ENCODE data around the gene NPIPA5.
"Not testable (repeated sequence)": the region's sequence is repeated elsewhere in the genome, so short reads cannot be mapped to it uniquely, and the experiment has no call there.

The NPIPA5 gene

GRCh38 chr16:15389916-15390315 lies 11.8 kb upstream of the NPIPA5 start:
- DNase-seq: not testable (repeated sequence)

DNA sequence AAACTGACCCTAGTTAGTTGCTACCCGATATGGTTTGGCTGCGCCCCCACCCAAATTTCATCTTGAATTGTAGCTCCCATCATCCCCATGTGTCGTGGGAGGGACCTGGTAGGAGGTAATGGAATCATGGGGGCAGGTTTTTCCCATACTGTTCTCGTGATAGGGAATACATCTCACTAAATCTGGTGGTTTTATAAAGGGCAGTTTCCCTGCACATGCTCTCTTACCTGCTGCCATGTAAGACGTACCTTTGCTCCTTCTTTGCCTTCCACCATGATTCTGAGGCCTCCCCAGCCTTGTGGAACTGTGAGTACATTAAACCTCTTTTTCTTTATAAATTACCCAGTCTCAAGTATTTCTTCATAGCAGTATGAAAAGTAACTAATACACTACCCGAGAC lies 10.0 kb upstream of the NPIPA5 start:
- DNase-seq: not testable (repeated sequence)

- DNase-seq: not testable (repeated sequence)
Observed at GRCh38 chr16:15382810-15383209, 4.7 kb upstream of the NPIPA5 start.

DNA sequence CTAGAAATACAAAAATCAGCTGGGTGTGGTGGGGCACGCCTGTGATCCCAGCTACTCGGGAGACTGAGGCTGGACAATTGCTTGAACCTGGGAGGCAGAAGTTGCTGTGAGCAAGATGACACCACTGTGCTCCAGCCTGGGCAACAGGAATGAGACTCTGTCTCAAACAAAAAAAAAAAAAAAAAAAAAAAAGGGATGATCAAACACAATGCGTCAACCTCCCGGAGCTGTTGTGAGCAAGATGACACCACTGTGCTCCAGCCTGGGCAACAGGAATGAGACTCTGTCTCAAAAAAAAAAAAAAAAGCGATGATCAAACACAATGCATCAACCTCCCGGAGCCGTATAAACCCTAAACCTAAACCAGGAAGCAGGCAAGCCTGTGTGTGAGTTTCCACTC lies 20.6 kb downstream of the NPIPA5 start:
- DNase-seq: not testable (repeated sequence)

GRCh38 chr16:15354846-15355245 lies 23.2 kb downstream of the NPIPA5 start:
- not testable (repeated sequence) for DNase-seq

- DNase-seq: not testable (repeated sequence)
Observed at GRCh38 chr16:15352852-15353251, 25.2 kb downstream of the NPIPA5 start.

GRCh38 chr16:15351745-15352144 lies 26.3 kb downstream of the NPIPA5 start:
- DNase-seq: not testable (repeated sequence)

- DNase-seq: not testable (repeated sequence)
Observed at GRCh38 chr16:15351251-15351650, 26.8 kb downstream of the NPIPA5 start.

- DNase-seq: not testable (repeated sequence)
Observed at GRCh38 chr16:15348721-15349120, 29.4 kb downstream of the NPIPA5 start.

DNA sequence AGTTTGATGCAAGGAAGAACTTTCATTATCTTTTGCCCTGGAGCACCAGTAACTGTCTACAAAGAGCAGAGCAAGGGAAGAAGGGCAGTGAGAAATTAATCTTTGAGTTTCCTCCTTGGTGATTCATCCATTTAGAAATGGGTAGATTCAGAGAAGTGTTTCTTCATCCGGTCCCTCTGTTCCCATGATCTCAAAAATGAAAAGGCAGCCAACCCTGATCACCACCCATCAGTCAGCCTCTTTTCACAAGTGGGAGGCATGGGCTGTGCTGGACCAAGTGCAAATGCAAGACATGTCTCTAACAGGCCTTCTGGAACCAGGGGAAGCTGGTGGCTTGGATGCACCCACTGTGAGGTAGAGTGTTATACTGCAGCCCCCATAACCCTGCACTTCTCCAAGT lies 35.8 kb downstream of the NPIPA5 start:
- DNase-seq: not testable (repeated sequence)

DNA sequence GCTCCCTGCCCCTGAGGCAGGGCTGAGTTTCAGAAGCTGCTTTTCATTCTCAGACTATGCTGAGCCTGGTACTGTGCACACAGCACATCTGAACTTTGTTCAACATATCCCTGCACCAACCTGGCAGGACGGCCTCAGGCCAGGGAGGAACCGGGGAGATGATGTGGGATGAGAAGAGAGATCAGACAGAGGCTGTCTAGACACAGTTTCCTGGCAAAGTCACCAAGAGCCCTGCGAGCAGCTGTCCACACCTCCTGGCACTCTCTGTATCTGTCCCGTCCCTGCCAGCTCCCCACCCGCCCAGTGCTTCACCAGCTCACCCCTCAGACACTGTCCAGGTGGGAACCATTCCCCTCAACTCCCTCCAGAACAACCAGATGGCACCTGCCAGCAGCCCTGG lies 39.1 kb downstream of the NPIPA5 start:
- DNase-seq: not testable (repeated sequence)

- not testable (repeated sequence) for DNase-seq
Observed at GRCh38 chr16:15337974-15338605, 40.0 kb downstream of the NPIPA5 start.

DNA sequence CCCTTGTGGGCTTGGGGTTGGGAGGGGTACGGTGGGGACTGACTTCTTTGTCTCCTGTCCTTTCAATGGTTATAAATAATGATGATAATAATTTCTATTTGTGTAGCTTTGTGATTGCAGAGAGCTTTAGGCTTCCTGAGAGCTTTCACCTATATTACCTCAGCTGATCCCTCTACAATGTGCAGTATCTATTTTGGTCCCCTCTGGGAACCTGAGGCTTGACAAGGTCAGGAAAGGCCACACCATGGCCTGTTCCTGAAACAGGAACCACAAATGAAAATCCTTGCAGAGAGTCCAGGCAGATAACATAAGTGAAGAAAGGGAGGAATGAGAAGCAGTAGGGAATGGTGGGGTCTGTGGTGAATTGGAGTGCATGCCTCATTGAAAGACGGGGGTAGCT lies 42.5 kb downstream of the NPIPA5 start:
- DNase-seq: not testable (repeated sequence)

- DNase-seq: not testable (repeated sequence)
Observed at GRCh38 chr16:15333969-15334368, 44.1 kb downstream of the NPIPA5 start.

GRCh38 chr16:15330978-15331377 lies 47.1 kb downstream of the NPIPA5 start:
- not testable (repeated sequence) for DNase-seq

DNA sequence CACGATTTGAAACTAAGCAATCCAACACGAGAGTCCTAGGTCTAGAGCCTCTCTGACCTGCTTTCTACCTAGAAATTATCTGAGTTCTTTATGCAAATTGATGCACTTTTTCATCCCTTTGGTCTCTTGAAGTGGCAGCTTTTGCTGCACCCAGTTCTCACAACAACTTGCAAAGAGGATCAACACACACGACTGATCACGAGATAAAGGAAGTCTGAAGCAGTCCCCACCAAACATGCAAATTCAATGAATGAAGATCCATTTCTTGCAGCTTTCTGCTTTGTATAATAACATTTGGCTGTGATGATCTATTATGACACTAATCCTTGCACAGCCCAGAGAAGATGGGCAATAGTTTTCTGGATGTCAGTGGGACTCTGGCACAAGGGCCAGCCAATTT lies 53.1 kb downstream of the NPIPA5 start:
- not testable (repeated sequence) for DNase-seq

DNA sequence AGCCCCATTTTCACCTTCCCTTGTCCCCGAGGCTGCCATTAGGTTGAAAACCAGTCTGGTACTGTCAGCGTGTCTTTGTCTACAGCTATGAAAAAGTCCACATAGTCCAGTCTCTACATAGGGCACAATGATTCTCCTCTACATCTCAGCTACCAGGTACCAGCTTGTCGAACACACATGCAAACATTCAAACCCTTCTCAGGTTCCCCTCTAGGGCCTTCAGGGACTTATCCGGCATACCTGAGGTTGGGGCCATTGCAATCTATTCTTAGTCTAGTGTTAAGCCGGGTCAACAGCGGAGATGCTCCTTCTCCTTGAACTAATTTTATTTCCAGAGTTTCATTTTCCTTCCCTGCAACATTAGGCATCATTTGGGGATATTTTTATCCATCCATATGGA lies 54.7 kb downstream of the NPIPA5 start:
- not testable (repeated sequence) for DNase-seq

- not testable (repeated sequence) for DNase-seq
Observed at GRCh38 chr16:15321221-15321620, 56.9 kb downstream of the NPIPA5 start.

GRCh38 chr16:15314562-15314961 lies 63.5 kb downstream of the NPIPA5 start:
- not testable (repeated sequence) for DNase-seq
